Smooth muscle cell of bladder (primary cell): ENCODE measurements around the gene EED. TPM values are rescaled to one million over a fixed set of nuclear protein-coding genes. Genes with fewer than 3 reads are reported as not detected.

Experiments
- total RNA-seq: library from RNA; depleted of rRNA; stranded (reverse); fragments of >200 nt; gene quantifications from 2 replicates; pipeline ENCODE4 v1.2.3, GENCODE V29; 2014

The EED gene, protein sequence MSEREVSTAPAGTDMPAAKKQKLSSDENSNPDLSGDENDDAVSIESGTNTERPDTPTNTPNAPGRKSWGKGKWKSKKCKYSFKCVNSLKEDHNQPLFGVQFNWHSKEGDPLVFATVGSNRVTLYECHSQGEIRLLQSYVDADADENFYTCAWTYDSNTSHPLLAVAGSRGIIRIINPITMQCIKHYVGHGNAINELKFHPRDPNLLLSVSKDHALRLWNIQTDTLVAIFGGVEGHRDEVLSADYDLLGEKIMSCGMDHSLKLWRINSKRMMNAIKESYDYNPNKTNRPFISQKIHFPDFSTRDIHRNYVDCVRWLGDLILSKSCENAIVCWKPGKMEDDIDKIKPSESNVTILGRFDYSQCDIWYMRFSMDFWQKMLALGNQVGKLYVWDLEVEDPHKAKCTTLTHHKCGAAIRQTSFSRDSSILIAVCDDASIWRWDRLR
- 13.9 and 17.8 TPM in 2 replicates for total RNA-seq

DNA sequence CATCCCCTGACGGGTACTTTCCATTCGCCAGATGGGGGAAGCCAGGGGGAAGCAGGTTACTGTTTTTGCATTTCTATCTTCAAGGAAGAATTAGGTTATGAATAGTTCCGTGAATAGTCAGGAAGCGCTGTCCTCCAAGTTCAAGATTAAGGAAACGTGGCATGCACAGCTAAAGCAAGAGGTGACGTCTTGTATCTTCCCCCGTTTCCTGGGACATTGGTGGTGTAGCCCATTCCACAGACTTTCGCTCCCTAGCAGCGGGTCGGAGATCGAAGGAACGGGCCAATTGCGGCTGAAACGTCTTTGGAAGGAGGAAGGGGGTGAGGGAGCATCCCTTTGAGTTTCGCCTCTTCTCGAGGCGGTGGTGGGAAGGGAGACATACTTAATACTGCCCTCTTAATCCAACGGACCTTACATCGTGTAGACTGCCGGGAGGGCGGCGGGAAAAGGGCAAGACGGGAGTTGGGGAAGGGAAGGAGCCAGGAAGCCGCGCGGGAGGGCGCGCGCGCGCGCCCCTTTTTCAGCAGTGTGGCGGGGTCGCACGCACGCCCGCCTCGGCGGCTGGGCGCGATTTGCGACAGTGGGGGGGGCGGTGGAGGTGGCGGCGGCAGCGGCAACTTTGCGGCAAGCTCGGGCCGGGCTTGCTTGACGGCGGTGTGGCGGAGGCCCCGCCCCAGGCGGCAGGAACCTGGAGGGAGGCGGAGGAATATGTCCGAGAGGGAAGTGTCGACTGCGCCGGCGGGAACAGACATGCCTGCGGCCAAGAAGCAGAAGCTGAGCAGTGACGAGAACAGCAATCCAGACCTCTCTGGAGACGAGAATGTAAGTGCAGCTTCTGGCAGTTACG is at the start of gene EED:
EED (plus strand) TSS at position 232 of the 847 bp plus-strand sequence; CDS start at position 709, 477 bp downstream.

GRCh38 chr11:86302092-86302793 is 57.7 kb downstream of the EED start, which contains the start of gene HIKESHI:
Gene HIKESHI, plus strand, starts transcription at chr11:86302240. Its CDS starts 209 bp downstream, at chr11:86302449.

Other genes starting within 250 kb of the EED start
- 190 and 231 TPM in 2 replicates for gene PICALM, start 175.7 kb upstream of the EED start, total RNA-seq
- gene HIKESHI, start 57.5 kb downstream of the EED start, total RNA-seq: 59.1 and 74.7 TPM in 2 replicates
- gene CCDC81, start 130.1 kb downstream of the EED start, total RNA-seq: 0.55 and 0.85 TPM in 2 replicates